Stimulated activated CD8-positive, alpha-beta memory T cell treated with anti-CD3 and anti-CD28 coated beads, Interleukin-2, amount 100 ng/mL, for 48 hours (primary cell): ENCODE measurements around the gene GABRB2.

Experiments used
- DNase-seq, 2 donors: peaks; one replicate each; pipeline ENCODE4 v3.0.0-alpha.2; 2020; ENCODE audit warnings: low read depth in 2 of 2

The GABRB2 gene

DNA sequence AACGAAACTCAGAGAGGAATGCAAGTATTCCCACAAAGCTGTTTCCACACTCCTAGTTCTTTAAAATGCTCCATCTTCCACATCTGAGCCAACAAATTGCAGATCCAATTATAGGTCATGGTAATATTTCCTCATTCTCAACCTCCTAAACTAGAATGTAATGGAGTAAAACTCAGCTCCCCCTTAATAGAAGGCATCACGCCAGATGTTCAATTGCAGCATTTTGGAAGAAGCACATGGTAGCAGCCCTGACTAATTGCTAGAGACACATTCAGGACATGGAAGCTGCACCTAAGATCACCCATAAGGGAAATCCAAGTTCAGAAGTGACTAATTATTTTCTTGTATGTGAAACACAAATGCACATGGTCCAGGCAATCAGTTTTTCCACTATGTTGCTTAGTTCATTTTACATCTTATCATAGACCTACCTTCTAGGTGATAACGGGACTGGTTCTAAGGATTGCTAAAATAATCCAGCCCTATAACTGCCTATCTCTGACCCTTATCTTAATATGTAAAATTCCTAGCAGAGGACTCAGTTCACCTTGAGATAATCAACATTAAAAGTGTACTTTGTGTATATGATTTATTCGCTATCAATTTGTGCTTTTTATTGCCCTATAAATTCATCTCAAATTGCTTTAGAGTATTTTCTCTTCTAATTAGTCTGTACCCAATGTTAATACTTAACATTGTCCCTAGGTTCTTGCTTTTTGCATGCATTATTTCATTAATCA is 75.1 kb downstream of the GABRB2 start:
- DNase-seq = no peak

DNA sequence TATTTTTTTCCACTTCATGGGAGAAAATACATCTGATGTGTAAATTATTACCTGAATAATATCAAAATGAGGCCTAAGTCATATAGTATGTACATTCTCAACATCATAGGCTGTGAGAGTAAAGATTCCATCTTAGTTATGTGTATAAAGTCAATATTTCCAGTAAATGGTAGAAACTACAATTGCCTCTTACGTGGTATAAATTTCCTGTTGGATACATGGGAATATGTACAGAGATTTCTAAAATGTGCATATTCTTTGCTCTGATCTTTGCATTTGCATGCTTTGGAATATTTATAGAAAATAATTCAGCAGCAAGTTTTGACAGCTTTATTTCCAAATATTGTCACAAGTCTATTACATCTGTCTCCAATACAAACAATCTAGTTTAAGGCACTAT is 78.8 kb downstream of the GABRB2 start:
- DNase-seq = no peak

- DNase-seq = no peak
Measured at GRCh38 chr5:161460741-161461140, 85.8 kb downstream of the GABRB2 start.

- no peak for DNase-seq
Measured at GRCh38 chr5:161446655-161447054, 99.9 kb downstream of the GABRB2 start.

DNA sequence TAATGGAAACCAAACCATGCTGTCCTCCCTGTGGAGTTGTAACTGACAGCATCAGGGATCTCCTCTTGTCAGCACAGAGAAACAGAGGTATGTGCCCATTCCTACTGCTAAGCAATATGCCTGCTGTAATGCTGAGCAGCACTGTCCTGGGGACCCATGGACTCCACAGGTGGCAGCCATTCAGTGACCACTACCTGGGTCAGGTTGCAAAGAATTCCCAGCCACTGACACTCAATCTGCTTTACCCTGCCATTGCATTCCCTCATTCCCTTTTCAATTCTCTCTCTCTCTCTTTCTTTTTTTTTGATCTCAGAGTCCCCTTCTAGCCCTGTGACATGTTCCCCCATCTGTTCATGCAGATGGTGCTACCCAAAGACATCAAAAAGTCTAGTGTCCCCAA is 104.1 kb downstream of the GABRB2 start:
- DNase-seq = no peak

- DNase-seq = no peak
Measured at GRCh38 chr5:161432798-161433197, 113.7 kb downstream of the GABRB2 start.

- no peak for DNase-seq
Measured at GRCh38 chr5:161431963-161432362, 114.6 kb downstream of the GABRB2 start.

GRCh38 chr5:161421067-161421466 is 125.5 kb downstream of the GABRB2 start:
- DNase-seq = no peak

DNA sequence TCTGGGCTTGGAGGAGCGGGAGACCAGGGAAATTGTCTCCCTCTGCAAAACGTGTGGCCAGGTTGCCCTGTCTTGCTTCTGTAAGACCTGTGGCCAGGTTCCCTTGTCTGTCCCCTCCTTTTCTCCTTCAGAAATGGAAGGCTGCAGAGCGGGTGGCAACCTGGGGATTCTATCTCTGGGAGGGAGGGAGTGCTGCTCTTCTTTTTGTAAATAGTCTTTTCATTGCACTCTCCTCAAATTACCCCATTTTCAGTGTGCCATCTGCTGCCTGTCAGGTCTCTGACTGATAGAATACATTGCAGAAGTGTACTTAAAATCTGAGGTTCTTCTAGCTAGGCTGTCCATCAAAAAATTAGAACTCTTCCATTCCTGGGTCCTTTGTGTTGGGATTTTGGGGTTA is 126.0 kb downstream of the GABRB2 start:
- no peak for DNase-seq

GRCh38 chr5:161414896-161415295 is 131.6 kb downstream of the GABRB2 start:
- no peak for DNase-seq

- DNase-seq = no peak
Measured at GRCh38 chr5:161414037-161414436, 132.5 kb downstream of the GABRB2 start.

DNA sequence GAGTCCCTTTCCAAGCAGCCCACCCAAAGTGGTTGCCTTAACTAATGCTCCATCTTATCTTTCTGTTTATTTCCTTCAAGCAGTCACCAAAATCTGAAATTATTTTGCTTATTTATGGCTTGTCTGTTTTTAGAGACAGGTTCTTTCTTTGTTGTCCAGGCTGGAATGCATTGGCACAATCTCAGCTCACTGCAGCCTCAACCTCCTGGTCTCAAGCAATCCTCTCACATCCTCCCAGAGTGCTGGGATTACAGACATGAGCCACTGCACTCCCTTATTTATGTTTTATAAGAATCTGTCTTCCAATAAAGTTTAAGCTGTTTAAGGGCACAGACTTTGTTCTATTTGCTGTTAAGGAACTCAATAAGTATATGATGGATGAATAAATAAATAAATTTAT is 133.7 kb downstream of the GABRB2 start:
- no peak for DNase-seq

- no peak for DNase-seq
Measured at GRCh38 chr5:161411156-161411555, 135.4 kb downstream of the GABRB2 start.

DNA sequence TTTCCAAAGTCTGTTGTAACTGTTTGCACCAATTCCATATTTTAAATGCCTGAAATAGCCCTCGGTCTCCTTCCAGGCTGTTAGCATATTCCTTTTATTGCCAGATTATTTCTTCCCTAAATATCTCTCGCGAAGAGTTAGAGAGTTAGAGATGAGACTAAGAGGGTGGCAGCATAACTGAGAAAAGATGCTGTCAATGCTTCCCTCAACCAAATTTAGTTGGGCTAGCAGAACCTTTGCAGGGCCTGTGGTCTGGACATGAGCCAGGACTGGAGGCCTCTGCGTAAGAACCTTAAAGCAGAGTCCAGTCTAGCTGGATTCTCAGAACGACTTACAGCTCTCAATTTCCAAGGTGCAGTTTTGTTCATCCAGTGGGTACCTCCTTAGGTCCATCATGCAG is 135.9 kb downstream of the GABRB2 start:
- no peak for DNase-seq

- DNase-seq = no peak
Measured at GRCh38 chr5:161409471-161409870, 137.1 kb downstream of the GABRB2 start.

- no peak for DNase-seq
Measured at GRCh38 chr5:161406880-161407279, 139.6 kb downstream of the GABRB2 start.

GRCh38 chr5:161403996-161404395 is 142.5 kb downstream of the GABRB2 start:
- no peak for DNase-seq

GRCh38 chr5:161403121-161403520 is 143.4 kb downstream of the GABRB2 start:
- no peak for DNase-seq

GRCh38 chr5:161400583-161400982 is 145.9 kb downstream of the GABRB2 start:
- no peak for DNase-seq

DNA sequence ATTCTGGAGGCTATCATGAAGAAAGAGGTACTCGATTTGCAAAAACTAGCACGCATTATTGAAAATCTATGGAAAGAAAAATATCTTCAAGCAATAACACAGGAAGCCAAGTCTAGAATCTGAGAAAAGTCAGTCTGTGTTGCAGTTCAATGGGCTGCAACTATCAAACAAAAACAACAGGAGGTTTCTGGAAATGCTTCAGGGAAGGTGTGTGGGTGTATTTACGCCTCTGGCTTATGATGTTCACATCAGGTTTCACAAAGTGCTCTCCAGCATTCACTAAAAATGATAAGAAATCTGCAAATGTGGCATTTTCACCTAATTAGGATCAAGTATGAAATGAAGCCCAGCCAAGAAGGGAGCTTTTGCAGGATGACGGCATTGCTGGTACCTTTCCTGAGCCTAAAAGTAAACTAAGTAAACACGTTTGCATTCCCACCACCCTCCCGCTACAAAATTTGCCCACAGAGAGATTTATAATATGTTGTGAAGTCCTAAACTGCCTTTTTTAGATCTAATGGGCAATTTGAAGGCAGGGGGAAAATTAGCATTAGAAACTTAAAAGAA is 146.4 kb downstream of the GABRB2 start:
- no peak for DNase-seq

DNA sequence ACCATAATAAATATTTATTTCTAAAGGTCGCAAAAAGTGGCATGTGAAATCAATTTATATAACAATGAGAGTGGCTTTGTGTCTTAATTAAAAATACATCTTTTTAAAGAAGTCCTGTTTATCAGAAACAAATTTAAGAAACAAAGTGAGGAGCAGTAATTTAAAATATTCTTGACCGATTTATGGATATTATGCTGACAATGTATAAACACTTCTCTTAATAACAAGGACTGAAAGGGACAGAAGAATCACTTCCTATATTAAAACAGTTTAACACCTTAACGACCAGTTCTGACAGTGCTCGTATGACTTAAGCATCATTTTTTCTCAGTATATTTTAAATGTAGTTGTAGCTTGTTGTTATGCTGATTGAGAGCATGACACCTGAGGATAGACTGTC is 149.1 kb downstream of the GABRB2 start:
- DNase-seq = no peak

- DNase-seq = no peak
Measured at GRCh38 chr5:161396171-161396570, 150.4 kb downstream of the GABRB2 start.

DNA sequence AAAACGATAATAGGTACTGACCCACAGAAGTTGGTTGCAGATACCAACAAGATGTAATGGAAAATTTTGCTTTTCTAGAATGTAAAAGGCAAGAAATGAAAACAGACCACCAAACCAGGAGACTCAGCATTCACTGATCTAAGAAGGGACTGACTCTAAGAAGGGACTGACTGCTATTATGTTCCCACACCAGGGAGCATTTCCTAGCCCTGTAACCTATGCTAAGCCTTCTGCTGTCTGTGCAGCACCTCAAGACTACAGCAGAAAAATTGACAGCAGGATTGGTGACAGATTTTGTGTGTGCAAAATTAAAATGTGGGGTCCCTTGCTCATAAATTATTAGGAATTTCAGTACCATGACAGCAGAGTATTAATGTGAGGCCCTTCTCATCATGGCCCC is 154.8 kb downstream of the GABRB2 start:
- DNase-seq = no peak

DNA sequence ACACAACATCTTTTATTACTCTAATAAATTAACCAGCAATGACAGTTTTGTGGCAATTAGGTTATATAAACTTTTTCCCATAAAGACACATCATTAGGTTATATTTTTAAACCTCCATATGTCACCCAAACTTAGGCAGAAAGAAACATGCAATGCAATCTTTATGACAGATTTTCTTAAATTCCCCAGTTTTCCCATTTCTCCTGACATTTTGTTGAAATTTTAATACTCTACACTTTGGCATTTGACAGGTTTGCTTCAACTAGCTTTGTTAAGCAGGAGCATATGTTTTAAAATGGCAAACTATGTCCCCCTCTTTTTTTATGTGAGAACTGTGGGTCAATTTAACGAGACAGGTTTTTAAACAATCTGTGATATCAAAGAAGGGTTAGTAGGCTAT is 155.5 kb downstream of the GABRB2 start:
- DNase-seq = no peak
